Naive thymus-derived CD8-positive, alpha-beta T cell (primary cell): ENCODE data around the gene ZIC5. TPM values are rescaled to one million over a fixed set of nuclear protein-coding genes. Genes with fewer than 3 reads are reported as not detected.

Experiments
- ATAC-seq, 2 donors: fragments of 150-1000 bp; cut with Tn5 transposase in 1 of 2; sonication (Bioruptor Pico), chemical (Tn5 transposase) in 1 of 2; 1 replicate in 1 of 2; 2 replicates in 1 of 2; pipeline ENCODE4 v1.10.0; 2021; ENCODE audit warnings: mild to moderate bottlenecking in 2 of 2, moderate library complexity in 2 of 2
- POLR2A ChIA-PET: fragments of 350-600 bp; sonication (Branson Sonifier 250); formaldehyde crosslinking; loops from one replicate; lab custom pipeline; 2021; ENCODE audit warnings: antibody characterized with exemption; lab: Charles Lee
- DNase-seq, 10 donors: peaks; one replicate each; pipeline versions ENCODE4 v3.0.0 to v3.0.0-alpha.2; 2020 to 2022
- H3K27ac Mint-ChIP-seq, 10 donors: one replicate each; pipeline ENCODE4 v1.8.0; 2020 to 2022; ENCODE audit warnings: mild to moderate bottlenecking in 10 of 10, mixed read lengths in 10 of 10, moderate library complexity in 4 of 10, inconsistent platforms in 1 of 10
- H3K27me3 Mint-ChIP-seq, 5 donors: one replicate each; pipeline ENCODE4 v1.8.0; 2021 to 2022; ENCODE audit warnings: mixed read lengths in 5 of 5
- H3K36me3 Mint-ChIP-seq, 3 donors: one replicate each; pipeline ENCODE4 v1.8.0; 2020 to 2022; ENCODE audit warnings: mixed read lengths in 3 of 3, mild to moderate bottlenecking in 2 of 3, inconsistent platforms in 1 of 3
- H3K4me1 Mint-ChIP-seq, 4 donors: one replicate each; pipeline ENCODE4 v1.8.0; 2021 to 2022; ENCODE audit warnings: mixed read lengths in 4 of 4
- H3K4me3 Mint-ChIP-seq, 10 donors: one replicate each; pipeline ENCODE4 v1.8.0; 2020 to 2022; ENCODE audit warnings: mild to moderate bottlenecking in 10 of 10, mixed read lengths in 10 of 10, moderate library complexity in 6 of 10, inconsistent platforms in 1 of 10
- H3K9me3 Mint-ChIP-seq, 9 donors: one replicate each; pipeline ENCODE4 v1.8.0; 2020 to 2022; ENCODE audit warnings: mixed read lengths in 9 of 9, mild to moderate bottlenecking in 3 of 9, inconsistent platforms in 1 of 9, moderate library complexity in 1 of 9
- polyA plus RNA-seq, 3 donors: library from polyadenylated mRNA; unstranded; fragments of 300-500 nt; fragmentation: Illumina TruSeq; gene quantifications; one replicate each; pipeline ENCODE4 v1.2.3, GENCODE V29; 2021
- total RNA-seq, 8 experiments: library from RNA in 2 of 8; stranded (reverse) in 2 of 8; gene quantifications; one replicate each; pipeline ENCODE4 v1.2.3 and lab custom pipeline; 2021 to 2026

The ZIC5 gene
- total and polyA plus RNA-seq, 5 experiments from 2014 or later = not detected

GRCh38 chr13:99966064-99966805 is 5.3 kb downstream of the ZIC5 start:
- Mint-ChIP-seq H3K4me3 (no peak overlapping the region), H3K27ac (peak overlapping the region in 1 of 10 donors; percentile 35), H3K4me1 (peaks cover 10 to 25% (median 17%) of the 10 kb centered on the region in 4 donors), H3K9me3 (peaks cover 0 to 16% (median 0%) of the 10 kb centered on the region in 9 donors), H3K27me3 (peaks cover 47 to 79% (median 62%) of the 10 kb centered on the region in 5 donors), H3K36me3 (peaks cover 6 to 14% (median 11%) of the 10 kb centered on the region in 3 donors)
- ATAC-seq = no peak
- no peak for DNase-seq
- POLR2A ChIA-PET = interaction anchor here (1.0 kb wide), 1 partner anchor 26 kb away, joined by 3 read pairs; no protein-coding TSS in a partner anchor

- peaks cover 0 to 16% (median 0%) of the 10 kb centered on the region in 9 donors for H3K9me3 Mint-ChIP-seq
- H3K4me3 Mint-ChIP-seq = no peak overlapping the region
- ATAC-seq = no peak
- POLR2A ChIA-PET = interaction anchor here (1.0 to 1.2 kb wide), 2 partner anchors 9 to 26 kb away, joined by 3 read pairs; no protein-coding TSS in a partner anchor
- DNase-seq = no peak
- H3K27ac Mint-ChIP-seq = peak overlapping the region in 1 of 10 donors; percentile 35
- H3K36me3 Mint-ChIP-seq = peaks cover 6 to 14% (median 11%) of the 10 kb centered on the region in 3 donors
- peaks cover 51 to 86% (median 69%) of the 10 kb centered on the region in 5 donors for H3K27me3 Mint-ChIP-seq
- H3K4me1 Mint-ChIP-seq = peaks cover 13 to 27% (median 17%) of the 10 kb centered on the region in 4 donors
Measured at GRCh38 chr13:99965329-99966000, 6.1 kb downstream of the ZIC5 start.

- no peak overlapping the region for H3K4me3 Mint-ChIP-seq
- H3K4me1 Mint-ChIP-seq = peaks cover 9 to 26% (median 16%) of the 10 kb centered on the region in 4 donors
- H3K9me3 Mint-ChIP-seq = peaks cover 0 to 13% (median 0%) of the 10 kb centered on the region in 9 donors
- no peak overlapping the region for H3K27ac Mint-ChIP-seq
- peaks cover 50 to 86% (median 71%) of the 10 kb centered on the region in 5 donors for H3K27me3 Mint-ChIP-seq
- POLR2A ChIA-PET = interaction anchor here (0.6 to 1.2 kb wide), 2 partner anchors 11 to 20 kb away, joined by 3 read pairs; no protein-coding TSS in a partner anchor
- DNase-seq (no peak), ATAC-seq (no peak)
- H3K36me3 Mint-ChIP-seq = peaks cover 4 to 10% (median 9%) of the 10 kb centered on the region in 3 donors
Measured at GRCh38 chr13:99963816-99964339, 7.7 kb downstream of the ZIC5 start.

GRCh38 chr13:99962242-99962641 is 9.3 kb downstream of the ZIC5 start:
- peaks cover 0 to 11% (median 0%) of the 10 kb centered on the region in 9 donors for H3K9me3 Mint-ChIP-seq
- ATAC-seq = no peak
- H3K27ac Mint-ChIP-seq = no peak overlapping the region
- peaks cover 50 to 90% (median 78%) of the 10 kb centered on the region in 5 donors for H3K27me3 Mint-ChIP-seq
- H3K36me3 Mint-ChIP-seq = peaks cover 1 to 6% (median 6%) of the 10 kb centered on the region in 3 donors
- no peak overlapping the region for H3K4me3 Mint-ChIP-seq
- POLR2A ChIA-PET = no interaction called here
- DNase-seq = no peak
- peaks cover 8 to 24% (median 21%) of the 10 kb centered on the region in 4 donors for H3K4me1 Mint-ChIP-seq

GRCh38 chr13:99961636-99962035 is 9.9 kb downstream of the ZIC5 start:
- no peak overlapping the region for H3K27ac Mint-ChIP-seq
- H3K4me1 Mint-ChIP-seq = peaks cover 9 to 29% (median 24%) of the 10 kb centered on the region in 4 donors
- H3K27me3 Mint-ChIP-seq = peaks cover 45 to 90% (median 77%) of the 10 kb centered on the region in 5 donors
- H3K4me3 Mint-ChIP-seq = no peak overlapping the region
- H3K9me3 Mint-ChIP-seq = peaks cover 0 to 10% (median 0%) of the 10 kb centered on the region in 9 donors
- no peak for ATAC-seq
- POLR2A ChIA-PET = no interaction called here
- H3K36me3 Mint-ChIP-seq = peaks cover 0 to 6% (median 6%) of the 10 kb centered on the region in 3 donors
- DNase-seq = no peak

GRCh38 chr13:99960663-99961311 is 10.8 kb downstream of the ZIC5 start:
- Mint-ChIP-seq H3K9me3 (peaks cover 0 to 7% (median 0%) of the 10 kb centered on the region in 9 donors), H3K36me3 (peaks cover 0 to 6% (median 6%) of the 10 kb centered on the region in 3 donors), H3K27me3 (peaks cover 40 to 90% (median 74%) of the 10 kb centered on the region in 5 donors), H3K27ac (peak overlapping the region in 1 of 10 donors; percentile 45), H3K4me1 (peaks cover 13 to 38% (median 30%) of the 10 kb centered on the region in 4 donors), H3K4me3 (peak overlapping the region in 1 of 10 donors; percentile 51)
- DNase-seq (no peak), ATAC-seq (no peak)
- POLR2A ChIA-PET = no interaction called here

GRCh38 chr13:99959540-99960230 is 11.9 kb downstream of the ZIC5 start:
- Mint-ChIP-seq H3K27ac (peak overlapping the region in 1 of 10 donors; percentile 53), H3K36me3 (peaks cover 0 to 6% (median 6%) of the 10 kb centered on the region in 3 donors), H3K4me1 (peaks cover 13 to 38% (median 33%) of the 10 kb centered on the region in 4 donors), H3K9me3 (peaks cover 0 to 7% (median 0%) of the 10 kb centered on the region in 9 donors), H3K27me3 (peaks cover 40 to 92% (median 76%) of the 10 kb centered on the region in 5 donors), H3K4me3 (peak overlapping the region; percentile 45 to 86 (median 74))
- DNase-seq (peak in 2 of 10 donors; percentile 36 to 42), ATAC-seq (peak; percentile 46 to 58)
- POLR2A ChIA-PET = interaction anchor here (1.2 to 1.5 kb wide), 3 partner anchors 15 to 23 kb away, joined by 3 to 4 read pairs (median 4); no protein-coding TSS in a partner anchor

- Mint-ChIP-seq H3K27me3 (peaks cover 39 to 94% (median 76%) of the 10 kb centered on the region in 5 donors), H3K4me3 (peak overlapping the region in 9 of 10 donors; percentile 12 to 71 (median 41)), H3K9me3 (peaks cover 0 to 7% (median 0%) of the 10 kb centered on the region in 9 donors), H3K36me3 (peaks cover 0 to 6% (median 6%) of the 10 kb centered on the region in 3 donors), H3K27ac (peak overlapping the region in 2 of 10 donors; percentile 22 to 43), H3K4me1 (peaks cover 13 to 38% (median 33%) of the 10 kb centered on the region in 4 donors)
- ATAC-seq (no peak), DNase-seq (no peak)
- POLR2A ChIA-PET = interaction anchor here (1.2 to 1.5 kb wide), 3 partner anchors 16 to 24 kb away, joined by 3 to 4 read pairs (median 4); no protein-coding TSS in a partner anchor
Measured at GRCh38 chr13:99959127-99959539, 12.4 kb downstream of the ZIC5 start.

- Mint-ChIP-seq H3K4me1 (peaks cover 13 to 38% (median 33%) of the 10 kb centered on the region in 4 donors), H3K9me3 (peaks cover 0 to 7% (median 0%) of the 10 kb centered on the region in 9 donors), H3K4me3 (peak overlapping the region in 6 of 10 donors; percentile 26 to 73 (median 46)), H3K27ac (peak overlapping the region in 1 of 10 donors; percentile 34), H3K27me3 (peaks cover 40 to 94% (median 76%) of the 10 kb centered on the region in 5 donors), H3K36me3 (peaks cover 0 to 6% (median 6%) of the 10 kb centered on the region in 3 donors)
- POLR2A ChIA-PET = interaction anchor here (1.3 to 1.5 kb wide), 2 partner anchors 19 to 24 kb away, joined by 4 read pairs; no protein-coding TSS in a partner anchor
- DNase-seq = no peak
- ATAC-seq = no peak
Measured at GRCh38 chr13:99958406-99959126, 13.0 kb downstream of the ZIC5 start.
